Smooth muscle cell (in vitro differentiated cells): ENCODE results near the gene KCNH4. TPM values are rescaled to one million over a fixed set of nuclear protein-coding genes. Genes with fewer than 3 reads are reported as not detected.

Source experiments
- DNase-seq: peaks from one replicate; lab custom pipeline; 2025; ENCODE audit not compliant: unreplicated experiment; lab: John Stamatoyannopoulos, UW
- H2AFZ ChIP-seq: fragments of 200-600 bp; sonication (generic); 2 replicates; pipeline ENCODE4 v1.6.0; 2016; ENCODE audit warnings: antibody characterized with exemption, low read depth, mild to moderate bottlenecking
- H3F3A ChIP-seq: fragments of 200-600 bp; sonication (generic); 2 replicates; pipeline ENCODE4 v1.6.0; 2017; ENCODE audit warnings: antibody characterized with exemption, low read depth
- H3K27ac ChIP-seq: fragments of 200-600 bp; sonication (generic); 2 replicates; pipeline ENCODE4 v1.5.1; 2016; ENCODE audit warnings: low read depth, mild to moderate bottlenecking
- H3K27me3 ChIP-seq: fragments of 200-600 bp; sonication (generic); 2 replicates; pipeline ENCODE4 v1.6.1; 2016; ENCODE audit warnings: low read depth, mild to moderate bottlenecking
- H3K36me3 ChIP-seq: fragments of 200-600 bp; sonication (generic); 2 replicates; pipeline ENCODE4 v1.5.1; 2016; ENCODE audit warnings: low read depth
- H3K4me1 ChIP-seq: fragments of 200-600 bp; sonication (generic); 2 replicates; pipeline ENCODE4 v1.5.1; 2016; ENCODE audit warnings: low read depth
- H3K4me2 ChIP-seq: fragments of 200-600 bp; sonication (generic); 2 replicates; pipeline ENCODE4 v1.6.0; 2016; ENCODE audit warnings: mild to moderate bottlenecking
- H3K4me3 ChIP-seq: fragments of 200-600 bp; sonication (generic); 2 replicates; pipeline ENCODE4 v1.5.1; 2016; ENCODE audit warnings: mild to moderate bottlenecking
- H3K79me2 ChIP-seq: fragments of 200-600 bp; sonication (generic); 2 replicates; pipeline ENCODE4 v1.6.0; 2016; ENCODE audit warnings: low read depth, mild to moderate bottlenecking
- H3K9ac ChIP-seq: fragments of 200-600 bp; sonication (generic); 2 replicates; pipeline ENCODE4 v1.6.0; 2016; ENCODE audit warnings: low read depth
- H3K9me3 ChIP-seq: fragments of 200-600 bp; sonication (generic); replicated peaks from 2 replicates; pipeline ENCODE4 v1.5.1; 2016; ENCODE audit warnings: low read depth
- H4K20me1 ChIP-seq: fragments of 200-600 bp; sonication (generic); 2 replicates; pipeline ENCODE4 v1.6.0; 2016; ENCODE audit warnings: low read depth
- CTCF ChIP-seq: fragments of 200-600 bp; sonication (generic); IDR thresholded peaks from 2 replicates; pipeline ENCODE4 v1.5.1; 2017; ENCODE audit warnings: borderline replicate concordance, mild to moderate bottlenecking, antibody characterized with exemption; ENCODE audit not compliant: insufficient read depth, poor library complexity, severe bottlenecking
- WGBS: methylation state at CpG from one replicate; pipeline ENCODE4 v1.1.7; 2016; ENCODE audit warnings: low lambda C conversion rate; 5-methylcytosine and 5-hydroxymethylcytosine counted together
- polyA plus RNA-seq: library from polyadenylated mRNA; unstranded; fragments of >200 nt; fragmentation: Nextera tagmentation; extraction: Ambion mirVana; gene quantifications from 2 replicates; pipeline ENCODE4 v1.2.1, GENCODE V29; 2016
- total RNA-seq: library from RNA; depleted of rRNA; stranded (reverse); fragments of >200 nt; gene quantifications from 2 replicates; pipeline ENCODE4 v1.2.3, GENCODE V29; 2014

KCNH4 gene
- total and polyA plus RNA-seq, 2 experiments from 2014 or later: not detected

DNA sequence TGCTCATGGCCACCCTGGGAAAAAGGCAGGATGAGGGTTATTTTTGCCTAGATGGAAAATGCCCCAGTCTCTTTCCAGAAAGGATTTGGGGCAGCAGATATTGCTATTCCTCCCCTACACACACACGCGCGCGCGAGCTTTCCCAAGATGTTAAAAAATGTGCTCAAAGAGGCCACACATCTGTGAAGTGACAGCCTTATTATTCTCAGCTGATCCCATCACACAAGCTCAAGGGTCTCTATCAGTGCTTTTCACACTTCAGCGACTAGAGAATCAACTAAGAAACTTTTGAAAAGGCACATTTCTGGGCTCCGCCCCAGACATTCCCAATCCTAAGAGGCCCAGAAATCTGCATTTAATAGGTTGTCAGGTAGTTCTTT is 20.4 kb downstream of the KCNH4 start:
- Histone ChIP-seq H3K79me2 (no peaks in the 10 kb centered on the region), H4K20me1 (no peaks in the 10 kb centered on the region), H3K4me3 (no peak overlapping the region), H3K9me3 (no peaks in the 10 kb centered on the region), H3K36me3 (no peaks in the 10 kb centered on the region), H3K4me1 (no peaks in the 10 kb centered on the region), H3F3A (no peaks in the 10 kb centered on the region), H2AFZ (no peak overlapping the region), H3K9ac (no peak overlapping the region), H3K4me2 (no peak overlapping the region), H3K27ac (no peak overlapping the region), H3K27me3 (no peaks in the 10 kb centered on the region)
- DNase-seq: no peak
- no peak for TF ChIP-seq CTCF
- WGBS: 97% methylated on average over 7 of the region's 7 CpGs

GRCh38 chr17:42159796-42160530 is 21.0 kb downstream of the KCNH4 start:
- Histone ChIP-seq H3K27me3 (no peaks in the 10 kb centered on the region), H3K4me1 (no peaks in the 10 kb centered on the region), H3K79me2 (no peaks in the 10 kb centered on the region), H4K20me1 (no peaks in the 10 kb centered on the region), H3K4me3 (no peak overlapping the region), H3K9me3 (no peaks in the 10 kb centered on the region), H3K27ac (no peak overlapping the region), H3K9ac (no peak overlapping the region), H3K36me3 (no peaks in the 10 kb centered on the region), H3K4me2 (no peak overlapping the region), H3F3A (no peaks in the 10 kb centered on the region), H2AFZ (no peak overlapping the region)
- no peak for DNase-seq
- WGBS: 97% methylated on average over 14 of the region's 14 CpGs
- TF ChIP-seq CTCF: no peak

- WGBS: 16% methylated on average over 17 of the region's 17 CpGs
Measured at GRCh38 chr17:42155614-42156045, 25.3 kb downstream of the KCNH4 start.

More at GRCh38 chr17:42155614-42156045, 25.3 kb downstream of the KCNH4 start:
- no peak for DNase-seq
- no peaks in the 10 kb centered on the region for H3K9me3 ChIP-seq
- no peak for TF ChIP-seq CTCF
- peaks cover 35% of the 10 kb centered on the region for H4K20me1 ChIP-seq
- H3K27me3 ChIP-seq: no peaks in the 10 kb centered on the region
- H3K36me3 ChIP-seq: no peaks in the 10 kb centered on the region
- H3K9ac ChIP-seq: peak overlapping the region; percentile 80
- H3K79me2 ChIP-seq: peaks cover 41% of the 10 kb centered on the region
- peak overlapping the region; percentile 54 for H3K27ac ChIP-seq
- H3K4me2 ChIP-seq: peak overlapping the region; percentile 86
- peak overlapping the region; percentile 86 for H3K4me3 ChIP-seq
- H3F3A ChIP-seq: no peaks in the 10 kb centered on the region
- H2AFZ ChIP-seq: peak overlapping the region; percentile 82
- peaks cover 6% of the 10 kb centered on the region for H3K4me1 ChIP-seq
